ENCODE results near the gene IDH1. TPM values are rescaled to one million over a fixed set of nuclear protein-coding genes. Genes with fewer than 3 reads are reported as not detected.

IDH1 gene
- total RNA-seq, 2 donors from 2014 or later: 18.6 to 26.6 TPM

DNA sequence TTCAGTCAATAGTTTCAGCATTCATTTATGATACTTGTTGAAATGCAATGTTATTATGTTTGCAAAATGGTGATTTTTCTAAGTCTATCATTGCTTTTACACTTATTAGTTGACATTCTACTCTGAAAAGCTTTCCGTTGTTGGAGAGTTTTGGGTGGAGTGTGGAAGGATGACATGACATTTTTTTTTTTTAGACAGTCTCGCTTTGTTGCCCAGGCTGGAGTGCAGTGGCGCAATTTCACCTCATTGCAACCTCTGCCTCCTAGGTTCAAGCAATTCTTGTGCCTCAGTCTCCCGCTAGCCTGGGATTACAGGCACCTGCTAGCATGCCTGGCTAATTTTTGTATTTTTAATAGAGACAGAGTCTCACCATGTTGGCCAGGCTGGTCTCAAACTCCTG, 41.0 kb upstream of the IDH1 start:
- H3K9me3 ChIP-seq: peaks cover 0 to under 1% of the 10 kb centered on the region in 2 donors
- no peaks in the 10 kb centered on the region for H3K4me1 ChIP-seq
- DNase-seq (ENCODE audit: low spot score): no peak
- peaks cover 41% of the 10 kb centered on the region for H3K36me3 ChIP-seq
- no peak overlapping the region for H3K4me3 ChIP-seq
- no peaks in the 10 kb centered on the region for H3K27me3 ChIP-seq
- TF ChIP-seq, protein P1, sequence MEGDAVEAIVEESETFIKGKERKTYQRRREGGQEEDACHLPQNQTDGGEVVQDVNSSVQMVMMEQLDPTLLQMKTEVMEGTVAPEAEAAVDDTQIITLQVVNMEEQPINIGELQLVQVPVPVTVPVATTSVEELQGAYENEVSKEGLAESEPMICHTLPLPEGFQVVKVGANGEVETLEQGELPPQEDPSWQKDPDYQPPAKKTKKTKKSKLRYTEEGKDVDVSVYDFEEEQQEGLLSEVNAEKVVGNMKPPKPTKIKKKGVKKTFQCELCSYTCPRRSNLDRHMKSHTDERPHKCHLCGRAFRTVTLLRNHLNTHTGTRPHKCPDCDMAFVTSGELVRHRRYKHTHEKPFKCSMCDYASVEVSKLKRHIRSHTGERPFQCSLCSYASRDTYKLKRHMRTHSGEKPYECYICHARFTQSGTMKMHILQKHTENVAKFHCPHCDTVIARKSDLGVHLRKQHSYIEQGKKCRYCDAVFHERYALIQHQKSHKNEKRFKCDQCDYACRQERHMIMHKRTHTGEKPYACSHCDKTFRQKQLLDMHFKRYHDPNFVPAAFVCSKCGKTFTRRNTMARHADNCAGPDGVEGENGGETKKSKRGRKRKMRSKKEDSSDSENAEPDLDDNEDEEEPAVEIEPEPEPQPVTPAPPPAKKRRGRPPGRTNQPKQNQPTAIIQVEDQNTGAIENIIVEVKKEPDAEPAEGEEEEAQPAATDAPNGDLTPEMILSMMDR (IDR thresholded peaks at IDR 0.05): no peak
- no peak overlapping the region for H3K27ac ChIP-seq

DNA sequence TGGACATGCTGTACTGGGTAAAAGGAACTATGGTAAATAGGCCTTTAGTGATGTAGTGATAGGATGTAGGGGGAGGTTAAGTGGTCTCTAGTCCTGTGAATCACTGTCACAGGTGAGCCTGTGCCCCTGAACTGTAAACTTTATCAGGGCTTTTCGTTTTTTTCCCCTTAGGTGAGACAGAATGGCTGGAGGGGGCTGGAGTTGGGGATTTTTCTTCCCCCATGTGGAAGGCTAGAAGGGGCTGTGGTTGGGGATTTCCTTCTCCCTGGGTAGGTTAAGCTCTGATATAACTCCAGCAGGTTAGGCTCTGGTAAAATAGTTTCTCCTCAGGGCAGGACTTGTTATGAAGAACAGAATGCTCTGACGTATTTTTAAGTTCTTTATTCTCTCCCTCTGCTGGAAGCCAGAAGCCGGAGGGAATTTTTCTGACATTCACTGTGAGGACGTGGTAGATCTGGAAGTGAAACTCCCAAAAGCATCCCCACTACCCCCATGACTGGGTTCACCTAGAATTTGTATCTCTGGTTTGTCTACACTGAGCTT, 39.7 kb upstream of the IDH1 start:
- H3K9me3 ChIP-seq: peaks cover 0 to 6% of the 10 kb centered on the region in 2 donors
- no peak overlapping the region for H3K4me3 ChIP-seq
- no peak overlapping the region for H3K27ac ChIP-seq
- TF ChIP-seq, protein P1 (IDR thresholded peaks at IDR 0.05): no peak
- H3K27me3 ChIP-seq: no peaks in the 10 kb centered on the region
- DNase-seq (ENCODE audit: low spot score): no peak
- peaks cover 40% of the 10 kb centered on the region for H3K36me3 ChIP-seq
- H3K4me1 ChIP-seq: no peaks in the 10 kb centered on the region

DNA sequence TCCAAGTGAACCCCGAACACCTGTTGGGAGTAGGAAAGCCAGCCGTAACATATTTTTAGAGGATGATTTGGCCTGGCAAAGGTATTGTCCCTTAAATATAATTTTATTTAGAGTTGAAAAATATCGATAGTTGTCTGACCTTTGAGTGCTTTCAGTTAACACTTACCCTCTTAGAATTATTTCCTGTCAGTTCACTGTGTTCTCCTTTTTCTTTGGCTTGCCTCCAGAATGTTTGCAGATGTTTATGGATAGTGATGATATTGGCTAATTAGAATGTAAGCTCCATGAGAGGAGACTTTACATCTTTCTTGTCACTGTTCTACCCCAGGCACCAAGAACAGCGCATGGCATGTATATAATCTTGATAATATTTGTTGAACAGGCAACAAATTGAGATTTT, 31.0 kb upstream of the IDH1 start:
- no peak for DNase-seq (ENCODE audit: low spot score)
- Histone ChIP-seq H3K27ac (no peak overlapping the region), H3K27me3 (no peaks in the 10 kb centered on the region), H3K36me3 (peaks cover 57% of the 10 kb centered on the region), H3K4me3 (no peak overlapping the region), H3K9me3 (peaks cover 0 to 5% of the 10 kb centered on the region in 2 donors), H3K4me1 (peaks cover 0 to 9% of the 10 kb centered on the region in 2 donors)
- TF ChIP-seq, protein P1 (IDR thresholded peaks at IDR 0.05): no peak

DNA sequence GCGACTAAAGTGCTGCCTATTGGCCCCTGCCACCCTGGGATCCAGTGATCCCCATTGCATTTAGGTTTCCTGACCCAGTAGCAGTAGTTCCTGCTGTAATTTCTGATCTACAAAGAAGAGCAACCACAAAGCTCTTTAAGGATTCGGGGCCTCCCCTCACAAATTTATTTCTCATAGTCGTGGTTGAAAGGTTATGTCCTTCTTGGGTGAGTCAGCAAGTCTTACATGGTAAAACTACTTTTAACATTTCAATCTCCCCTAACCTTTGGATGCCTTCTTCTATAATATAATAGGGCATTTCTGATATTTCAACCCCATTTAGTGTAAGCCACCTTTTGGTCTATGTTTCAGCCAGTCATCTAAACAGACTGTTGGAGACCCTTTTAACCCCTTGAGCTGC, 26.1 kb upstream of the IDH1 start:
- no peaks in the 10 kb centered on the region for H3K9me3 ChIP-seq
- peaks cover 0 to 6% of the 10 kb centered on the region in 2 donors for H3K4me1 ChIP-seq
- H3K4me3 ChIP-seq: no peak overlapping the region
- TF ChIP-seq, protein P1 (IDR thresholded peaks at IDR 0.05): no peak
- DNase-seq (ENCODE audit: low spot score): no peak
- H3K27ac ChIP-seq: no peak overlapping the region
- H3K27me3 ChIP-seq: no peaks in the 10 kb centered on the region
- peaks cover 50% of the 10 kb centered on the region for H3K36me3 ChIP-seq

DNA sequence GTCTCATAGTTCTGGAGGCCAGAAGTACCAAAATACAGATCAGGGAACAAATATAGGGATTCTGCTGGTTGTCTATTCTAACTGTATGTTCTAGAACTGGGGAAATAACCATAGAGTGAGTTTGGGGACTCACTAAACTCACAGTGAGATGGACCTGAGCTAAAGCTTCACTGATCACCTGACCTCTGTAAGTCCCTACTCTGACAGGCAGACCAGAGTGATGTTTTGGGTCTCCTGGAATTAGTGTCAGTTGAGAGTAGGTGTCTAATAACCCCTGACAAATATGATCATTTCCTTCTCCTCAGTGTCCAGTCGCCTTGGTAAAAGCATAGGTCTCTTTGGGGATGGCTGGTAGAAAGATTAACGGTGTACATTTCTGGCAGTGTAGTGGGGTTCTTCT, 25.4 kb upstream of the IDH1 start:
- Histone ChIP-seq H3K9me3 (no peaks in the 10 kb centered on the region), H3K4me3 (no peak overlapping the region), H3K27ac (no peak overlapping the region), H3K27me3 (no peaks in the 10 kb centered on the region), H3K36me3 (peaks cover 45% of the 10 kb centered on the region), H3K4me1 (no peaks in the 10 kb centered on the region)
- TF ChIP-seq, protein P1 (IDR thresholded peaks at IDR 0.05): no peak
- DNase-seq (ENCODE audit: low spot score): no peak

DNA sequence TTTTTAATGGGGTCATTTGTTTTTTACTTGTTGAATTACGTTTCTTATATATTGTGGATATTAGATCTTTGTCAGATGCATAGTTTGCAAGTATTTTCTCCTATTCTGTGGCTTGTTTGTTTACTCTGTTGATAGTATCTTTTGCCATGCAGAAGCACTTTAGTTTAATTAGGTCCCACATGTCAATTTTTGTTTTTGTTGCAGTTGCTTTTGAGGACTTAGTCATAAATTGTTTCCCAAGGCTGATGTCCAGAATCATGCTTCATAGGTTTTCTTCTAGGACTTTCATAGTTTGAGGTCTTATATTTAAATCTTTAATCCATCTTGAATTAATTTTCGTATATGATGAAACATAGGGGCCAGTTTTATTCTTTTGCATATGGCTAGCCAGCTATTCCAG, 24.4 kb upstream of the IDH1 start:
- Histone ChIP-seq H3K4me3 (no peak overlapping the region), H3K27me3 (no peaks in the 10 kb centered on the region), H3K4me1 (no peaks in the 10 kb centered on the region), H3K9me3 (no peaks in the 10 kb centered on the region), H3K27ac (no peak overlapping the region), H3K36me3 (peaks cover 45% of the 10 kb centered on the region)
- DNase-seq (ENCODE audit: low spot score): no peak
- TF ChIP-seq, protein P1 (IDR thresholded peaks at IDR 0.05): no peak
